GM19438 (cell line): ENCODE measurements around the gene PGP.
"Not testable (repeated sequence)": the region's sequence is repeated elsewhere in the genome, so short reads cannot be mapped to it uniquely, and the experiment has no call there.

Experiments
- ATAC-seq: cut with Tn5 transposase; IDR thresholded peaks from one replicate; pipeline ENCODE4 v1.9.1; 2021; ENCODE audit warnings: low read depth; ENCODE audit not compliant: unreplicated experiment

Gene PGP

GRCh38 chr16:2214719-2214968 lies at the start of gene PGP:
TSS of gene PGP (minus strand) at chr16:2214840. CDS start at chr16:2214777, 63 bp downstream.
- peak; percentile 82 for ATAC-seq

GRCh38 chr16:2263026-2263425 lies 48.4 kb upstream of the PGP start:
- ATAC-seq = not testable (repeated sequence)

DNA sequence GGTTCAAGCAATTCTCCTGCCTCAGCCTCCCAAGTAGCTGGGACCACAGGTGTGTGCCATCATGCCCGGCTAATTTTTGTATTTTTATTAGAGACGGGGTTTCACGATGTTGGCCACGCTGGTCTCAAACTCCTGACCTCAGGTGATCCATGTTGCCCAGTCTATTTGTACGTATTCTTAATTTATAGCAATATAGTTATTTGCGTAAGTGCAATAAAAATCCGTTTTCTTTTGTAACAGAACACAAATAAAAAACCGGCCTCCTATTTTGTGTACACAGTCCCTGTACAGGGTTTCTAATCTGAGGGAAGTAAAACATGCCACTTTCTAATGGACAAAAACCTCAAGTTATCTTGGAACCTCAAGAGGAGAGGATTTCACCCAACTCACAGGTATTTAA lies 45.6 kb upstream of the PGP start:
- no peak for ATAC-seq

DNA sequence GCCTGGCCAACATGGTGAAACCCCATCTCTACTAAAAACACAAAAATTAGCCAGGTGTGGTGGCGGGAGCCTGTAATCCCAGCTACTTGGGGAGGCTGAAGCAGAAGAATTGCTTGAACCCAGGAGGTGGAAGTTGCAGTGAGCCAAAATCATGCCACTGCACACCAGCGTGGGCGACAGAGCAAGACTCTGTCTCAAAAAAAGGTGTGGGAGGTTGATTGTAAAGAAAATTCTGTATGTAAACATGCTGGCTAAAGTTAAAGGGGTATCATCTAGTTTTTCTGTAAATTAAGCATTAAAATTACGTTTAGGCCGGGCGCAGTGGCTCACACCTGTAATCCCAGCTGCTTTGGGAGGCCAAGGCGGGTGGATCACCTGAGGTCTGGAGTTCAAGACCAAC lies 43.9 kb upstream of the PGP start:
- not testable (repeated sequence) for ATAC-seq

DNA sequence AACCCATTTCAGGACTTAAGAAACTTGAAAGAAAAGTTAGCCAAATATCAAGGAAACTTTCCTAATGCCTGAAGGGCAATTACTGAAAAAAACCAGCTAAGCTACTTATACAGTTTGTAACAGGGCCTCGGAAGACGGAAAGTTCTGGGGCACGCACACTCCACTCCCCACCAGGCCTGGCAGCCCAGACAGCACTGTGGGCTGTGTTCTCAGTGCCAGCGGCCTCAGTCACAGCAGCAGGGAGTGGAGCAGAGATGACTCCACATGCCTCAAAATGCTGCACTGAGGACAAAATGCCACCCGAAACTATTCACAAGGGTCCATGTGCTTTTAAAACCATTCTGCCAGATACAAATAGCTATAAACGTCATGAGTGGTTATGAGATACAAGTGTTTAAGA lies 43.1 kb upstream of the PGP start:
- ATAC-seq = no peak

DNA sequence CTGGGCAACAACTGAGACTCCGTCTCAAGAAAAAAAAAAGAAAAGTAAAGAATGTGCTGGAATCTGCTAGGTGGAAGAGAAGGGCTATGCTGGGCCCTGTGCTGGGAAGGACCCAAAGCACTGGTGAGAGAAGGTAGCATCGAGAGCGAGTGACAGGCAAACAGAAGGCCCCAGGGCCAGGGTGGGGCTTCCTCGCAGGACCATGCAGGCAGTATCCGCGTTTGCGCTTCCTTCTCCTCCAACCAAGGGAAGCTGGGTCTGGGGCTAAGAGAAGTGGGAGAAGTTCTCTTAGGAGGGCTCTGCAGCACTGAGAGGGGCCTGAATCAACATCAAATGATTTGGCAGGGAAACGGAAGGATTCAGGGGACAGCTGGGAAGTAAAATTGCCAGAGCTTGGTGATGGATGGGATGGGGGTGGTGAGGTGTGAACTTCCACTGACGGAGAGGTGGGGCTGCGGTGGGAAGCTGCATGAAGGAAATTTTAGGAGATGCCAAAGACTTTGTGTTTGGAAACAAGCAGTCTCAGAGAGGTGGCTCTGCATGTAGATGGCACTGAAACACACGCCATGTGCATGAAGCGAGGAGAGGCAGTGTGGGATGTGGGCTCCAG lies 42.0 kb upstream of the PGP start:
- ATAC-seq = no peak

DNA sequence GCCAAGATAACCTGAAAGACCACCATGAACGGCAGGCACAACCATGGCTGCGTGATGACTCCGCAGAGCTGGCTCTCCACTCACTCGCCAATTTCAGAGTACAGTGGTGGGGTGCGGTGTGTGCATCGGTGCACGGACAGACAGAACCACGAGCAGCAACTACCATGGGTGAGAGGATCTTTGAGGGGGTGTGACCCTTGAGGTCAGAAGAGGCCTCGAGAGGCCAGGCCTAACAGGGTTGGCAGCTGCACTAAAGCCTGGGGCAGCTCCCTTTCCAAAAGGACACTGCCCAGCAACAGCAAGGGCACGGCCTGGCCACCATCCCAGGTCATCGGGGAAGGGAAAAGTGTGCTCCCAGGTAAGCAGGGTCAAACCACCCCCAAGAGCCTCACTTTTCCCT lies 38.7 kb upstream of the PGP start:
- no peak for ATAC-seq

GRCh38 chr16:2252806-2253148 lies 38.1 kb upstream of the PGP start:
- ATAC-seq = no peak

GRCh38 chr16:2251296-2252111 lies 36.9 kb upstream of the PGP start, which contains the start of gene ECI1:
TSS of gene ECI1 (minus strand) at chr16:2251587. CDS start at chr16:2251566, 21 bp downstream.
- ATAC-seq = peak; percentile 85

GRCh38 chr16:2250652-2251295 lies 36.1 kb upstream of the PGP start:
- no peak for ATAC-seq

DNA sequence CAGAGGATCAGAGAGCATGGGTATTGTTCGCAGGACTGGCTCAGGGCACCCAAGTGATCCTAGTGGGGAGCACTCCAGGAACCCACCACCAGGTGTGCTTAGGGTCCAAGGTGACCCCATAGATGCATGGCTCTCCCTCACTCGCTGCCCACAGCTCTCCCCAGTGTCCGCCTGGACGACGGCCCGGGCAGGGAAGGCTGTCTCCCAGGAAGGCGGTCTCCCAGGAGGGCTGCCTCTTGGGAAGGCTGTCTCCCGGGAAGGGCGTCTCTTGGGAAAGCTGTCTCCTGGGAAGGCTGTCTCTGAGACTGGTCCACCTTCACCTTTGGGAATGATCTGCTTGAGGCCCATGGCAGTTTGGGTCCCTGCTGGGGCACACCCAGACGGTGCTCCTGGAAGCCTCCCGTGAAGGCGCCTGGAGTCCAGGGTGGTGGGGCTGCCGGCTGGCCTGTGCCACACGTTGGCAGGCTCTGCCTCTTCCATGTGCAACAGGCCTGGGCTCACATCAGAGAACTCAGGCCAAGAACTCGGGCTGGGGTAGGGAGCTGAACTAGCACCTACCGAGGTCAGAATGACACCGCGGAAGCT lies 31.8 kb upstream of the PGP start:
- ATAC-seq = no peak

- no peak for ATAC-seq
These were observed 30.5 kb upstream of the PGP start for GRCh38 chr16:2244926-2245795.

- ATAC-seq = no peak
These were observed 29.7 kb upstream of the PGP start for GRCh38 chr16:2244301-2244700.

DNA sequence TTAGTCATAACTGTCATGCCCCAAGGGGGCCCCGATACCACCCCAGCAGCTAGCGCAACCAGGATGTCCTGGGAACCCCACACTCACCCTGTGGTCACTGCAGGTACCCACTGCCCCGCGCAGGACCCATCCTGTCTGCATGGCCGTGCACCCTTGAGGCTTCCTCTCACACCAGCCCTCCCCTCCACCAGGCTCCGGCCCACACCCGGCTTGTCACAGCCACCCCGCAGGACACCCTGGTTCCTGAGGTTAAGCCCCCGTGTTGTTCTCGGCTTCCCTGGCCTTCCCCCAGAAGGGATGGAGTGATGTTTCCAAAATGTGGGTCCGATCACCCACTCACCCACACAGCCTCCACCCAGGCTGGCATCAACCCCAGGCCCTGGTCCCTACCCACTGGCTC lies 29.1 kb upstream of the PGP start:
- no peak for ATAC-seq

DNA sequence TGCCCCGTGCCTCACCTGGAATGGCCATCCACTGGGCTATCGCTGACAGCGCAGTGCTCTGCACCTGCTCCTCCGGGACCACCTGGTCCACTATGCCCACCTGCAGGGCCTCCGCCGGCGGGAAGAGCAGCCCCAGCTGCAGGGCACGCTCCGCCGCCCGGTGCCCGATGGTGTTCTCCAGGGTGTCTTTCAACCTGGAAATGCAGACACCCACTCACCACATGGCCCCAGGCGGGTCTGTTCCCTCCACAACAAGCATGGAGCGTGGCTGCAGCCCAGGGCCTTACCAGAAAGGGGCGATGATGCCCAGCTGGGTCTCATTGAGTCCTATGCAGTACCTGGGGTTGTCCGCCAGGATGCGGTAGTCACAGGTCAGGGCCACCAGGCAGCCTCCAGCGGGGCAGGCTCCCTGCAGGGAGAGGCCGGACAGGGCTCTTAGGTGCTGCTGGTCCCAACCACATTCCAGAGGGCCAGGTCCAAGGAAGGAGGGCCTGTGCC lies 28.4 kb upstream of the PGP start:
- no peak for ATAC-seq

DNA sequence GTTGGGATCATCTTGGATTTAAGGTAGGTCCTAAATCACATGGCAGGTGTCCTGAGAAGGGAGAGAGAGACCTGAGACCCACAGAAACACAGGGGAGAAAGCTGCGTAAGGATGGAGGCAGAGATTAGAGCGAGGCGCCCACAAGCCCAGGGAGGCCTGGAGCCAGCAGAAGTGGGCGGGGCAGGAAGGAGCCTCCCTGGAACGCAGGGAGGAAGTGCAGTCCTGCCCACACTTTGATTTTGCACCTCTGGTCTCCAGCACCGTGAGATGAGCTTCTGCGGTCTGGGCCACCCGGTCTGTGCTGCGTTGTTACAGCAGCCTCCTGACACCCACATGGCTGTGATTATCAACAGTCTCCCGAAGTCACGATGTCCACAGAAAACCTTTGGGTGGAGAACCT lies 28.0 kb upstream of the PGP start:
- no peak for ATAC-seq

DNA sequence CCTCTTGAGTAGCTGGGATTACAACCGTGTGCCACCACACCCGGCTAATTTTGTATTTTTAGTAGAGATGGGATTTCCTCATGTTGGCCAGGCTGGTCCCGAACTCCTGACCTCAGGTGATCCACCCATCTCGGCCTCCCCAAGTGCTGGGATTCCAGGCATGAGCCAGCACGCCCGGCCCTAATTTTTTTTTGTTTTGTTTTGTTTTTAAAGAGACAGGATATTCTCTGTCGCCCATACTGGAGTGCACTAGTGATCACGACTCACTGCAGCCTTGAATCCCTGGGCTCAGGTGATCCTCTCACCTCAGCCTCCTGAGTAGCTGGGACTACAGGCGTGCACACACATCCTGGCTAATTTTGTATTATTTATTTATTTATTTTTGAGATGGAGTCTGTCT lies 25.7 kb upstream of the PGP start:
- ATAC-seq = not testable (repeated sequence)

GRCh38 chr16:2238838-2239675 lies 24.4 kb upstream of the PGP start:
- ATAC-seq = no peak

DNA sequence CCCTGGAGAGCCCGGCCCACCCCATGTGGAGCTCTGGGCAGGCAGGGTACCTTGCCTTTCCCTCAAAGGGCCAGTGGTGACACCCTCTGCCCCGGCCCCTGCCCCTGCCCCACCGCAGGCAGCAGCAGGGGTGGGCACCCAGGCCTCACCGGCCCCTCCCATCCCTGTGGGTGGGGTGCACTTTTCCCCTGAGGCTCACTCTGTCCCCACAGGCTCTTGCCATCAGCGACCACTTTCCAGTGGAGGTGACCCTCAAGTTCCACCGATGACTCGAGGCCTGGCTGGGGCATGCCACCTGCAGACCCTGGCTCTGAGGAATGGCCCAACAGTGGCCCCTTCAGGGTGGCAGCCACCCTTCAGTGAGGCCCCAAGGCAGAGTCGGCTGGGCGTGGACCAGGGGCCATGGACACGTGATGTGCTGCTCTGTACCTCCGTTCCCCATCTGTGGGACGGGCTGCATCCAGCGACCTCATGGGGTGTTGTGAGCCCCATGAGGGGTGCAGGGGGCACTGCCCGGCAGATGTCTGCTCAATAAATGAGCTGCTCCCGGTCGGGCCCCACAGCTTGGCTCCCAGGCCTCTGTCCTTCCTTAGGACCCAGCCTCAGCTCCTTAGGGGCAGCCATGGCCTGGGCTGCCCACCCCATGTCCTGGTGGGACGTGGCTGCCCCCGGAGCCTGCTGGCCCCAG lies 23.7 kb upstream of the PGP start:
- ATAC-seq = no peak
